Esophagus (tissue), 2 donors: ENCODE data around the gene GPR137. TPM values are rescaled to one million over a fixed set of nuclear protein-coding genes. Genes with fewer than 3 reads are reported as not detected.

Experiments used
- H3K27ac ChIP-seq, 2 donors: one replicate each; pipeline ENCODE4 v1.5.1; 2013; ENCODE audit warnings: low read depth in 2 of 2, mild to moderate bottlenecking in 2 of 2, inconsistent platforms in 1 of 2, low read length in 1 of 2, moderate library complexity in 1 of 2
- H3K27me3 ChIP-seq, 2 donors: one replicate each; pipeline ENCODE4 v1.6.1; 2013; ENCODE audit warnings: low read length in 2 of 2, control low read depth in 1 of 2, mild to moderate bottlenecking in 1 of 2; ENCODE audit not compliant: insufficient read depth in 2 of 2, control insufficient read depth in 1 of 2
- H3K36me3 ChIP-seq, 2 donors: one replicate each; pipeline ENCODE4 v1.6.1; 2013; ENCODE audit warnings: low read length in 1 of 2; ENCODE audit not compliant: control insufficient read depth in 2 of 2, insufficient read depth in 2 of 2
- H3K4me1 ChIP-seq, 2 donors: one replicate each; pipeline ENCODE4 v1.6.1; 2013; ENCODE audit warnings: low read length in 1 of 2; ENCODE audit not compliant: control insufficient read depth in 2 of 2, insufficient read depth in 2 of 2
- H3K4me3 ChIP-seq, 2 donors: one replicate each; pipeline ENCODE4 v1.5.1; 2013; ENCODE audit warnings: low read length in 2 of 2, mild to moderate bottlenecking in 2 of 2, low read depth in 1 of 2, moderate library complexity in 1 of 2
- H3K9me3 ChIP-seq, 2 donors: one replicate each; pipeline ENCODE4 v1.6.1; 2013; ENCODE audit warnings: mild to moderate bottlenecking in 2 of 2, low read depth in 1 of 2, low read length in 1 of 2, moderate library complexity in 1 of 2; ENCODE audit not compliant: control insufficient read depth in 2 of 2, insufficient read depth in 1 of 2
- WGBS, 2 donors: extraction: QIAGEN DNeasy Blood & Tissue Kit; methylation state at CpG; one replicate each; pipeline ENCODE4 v1.1.7; 2013; 5-methylcytosine and 5-hydroxymethylcytosine counted together
- polyA plus RNA-seq, 2 donors: library from polyadenylated mRNA; stranded (reverse); fragments of 200-250 nt; gene quantifications; one replicate each; pipeline ENCODE4 v1.2.3, GENCODE V29; 2013
- donor health status: healthy with polysubstance abuse.
- donor health status: Bipolar disorder and iron deficiency.

GPR137 gene
- polyA plus RNA-seq, 2 donors: 18.6 to 22.7 TPM

GRCh38 chr11:64324692-64325469 is 39.2 kb downstream of the GPR137 start:
- WGBS, 2 donors: 61 to 69% methylated on average over 11 of the region's 11 CpGs
- peaks cover 0 to 14% of the 10 kb centered on the region in 2 donors for H3K36me3 ChIP-seq
- no peaks in the 10 kb centered on the region for H3K27me3 ChIP-seq
- no peaks in the 10 kb centered on the region for H3K9me3 ChIP-seq
- peak overlapping the region; percentile 87 to 92 for H3K27ac ChIP-seq
- H3K4me3 ChIP-seq: no peak overlapping the region
- peaks cover 0 to 18% of the 10 kb centered on the region in 2 donors for H3K4me1 ChIP-seq

- Histone ChIP-seq H3K4me3 (no peak overlapping the region), H3K4me1 (peaks cover 0 to 24% of the 10 kb centered on the region in 2 donors), H3K27ac (no peak overlapping the region), H3K9me3 (no peaks in the 10 kb centered on the region), H3K27me3 (no peaks in the 10 kb centered on the region), H3K36me3 (peaks cover 0 to 9% of the 10 kb centered on the region in 2 donors)
- WGBS, 2 donors: 83 to 89% methylated on average over 2 of the region's 2 CpGs
Measured at GRCh38 chr11:64327375-64327774, 41.7 kb downstream of the GPR137 start.

GRCh38 chr11:64327993-64328392 is 42.3 kb downstream of the GPR137 start:
- no peak overlapping the region for H3K27ac ChIP-seq
- no peak overlapping the region for H3K4me3 ChIP-seq
- peaks cover 0 to 3% of the 10 kb centered on the region in 2 donors for H3K36me3 ChIP-seq
- 72 to 88% methylated on average over 3 of the region's 3 CpGs for WGBS, 2 donors
- peaks cover 0 to 19% of the 10 kb centered on the region in 2 donors for H3K4me1 ChIP-seq
- no peaks in the 10 kb centered on the region for H3K27me3 ChIP-seq
- no peaks in the 10 kb centered on the region for H3K9me3 ChIP-seq

- H3K36me3 ChIP-seq: no peaks in the 10 kb centered on the region
- H3K4me3 ChIP-seq: no peak overlapping the region
- no peak overlapping the region for H3K27ac ChIP-seq
- H3K27me3 ChIP-seq: no peaks in the 10 kb centered on the region
- WGBS, 2 donors: 87 to 89% methylated on average over 11 of the region's 11 CpGs
- peaks cover 0 to 15% of the 10 kb centered on the region in 2 donors for H3K4me1 ChIP-seq
- no peaks in the 10 kb centered on the region for H3K9me3 ChIP-seq
Measured at GRCh38 chr11:64330888-64331287, 45.2 kb downstream of the GPR137 start.

- peak overlapping the region; percentile 78 to 87 for H3K27ac ChIP-seq
- no peaks in the 10 kb centered on the region for H3K9me3 ChIP-seq
- H3K4me3 ChIP-seq: no peak overlapping the region
- peaks cover 0 to 15% of the 10 kb centered on the region in 2 donors for H3K4me1 ChIP-seq
- H3K36me3 ChIP-seq: no peaks in the 10 kb centered on the region
- 21 to 22% methylated on average over 15 to 20 of the region's 20 CpGs for WGBS, 2 donors
- H3K27me3 ChIP-seq: no peaks in the 10 kb centered on the region
Measured at GRCh38 chr11:64331569-64332371, 46.1 kb downstream of the GPR137 start.

- no peak overlapping the region for H3K4me3 ChIP-seq
- H3K4me1 ChIP-seq: peaks cover 0 to 15% of the 10 kb centered on the region in 2 donors
- H3K9me3 ChIP-seq: no peaks in the 10 kb centered on the region
- H3K27me3 ChIP-seq: no peaks in the 10 kb centered on the region
- 86 to 88% methylated on average over 8 of the region's 8 CpGs for WGBS, 2 donors
- no peaks in the 10 kb centered on the region for H3K36me3 ChIP-seq
- no peak overlapping the region for H3K27ac ChIP-seq
Measured at GRCh38 chr11:64333556-64333955, 47.9 kb downstream of the GPR137 start.

GRCh38 chr11:64334764-64335735 is 49.4 kb downstream of the GPR137 start:
- no peaks in the 10 kb centered on the region for H3K27me3 ChIP-seq
- H3K9me3 ChIP-seq: no peaks in the 10 kb centered on the region
- no peak overlapping the region for H3K4me3 ChIP-seq
- peak overlapping the region; percentile 81 to 88 for H3K27ac ChIP-seq
- no peaks in the 10 kb centered on the region for H3K36me3 ChIP-seq
- H3K4me1 ChIP-seq: peaks cover 0 to 15% of the 10 kb centered on the region in 2 donors
- WGBS, 2 donors: 41 to 47% methylated on average over 13 of the region's 13 CpGs

GRCh38 chr11:64337538-64338249 is 52.0 kb downstream of the GPR137 start:
- H3K4me3 ChIP-seq: no peak overlapping the region
- H3K27ac ChIP-seq: no peak overlapping the region
- peaks cover 0 to 12% of the 10 kb centered on the region in 2 donors for H3K4me1 ChIP-seq
- no peaks in the 10 kb centered on the region for H3K27me3 ChIP-seq
- WGBS, 2 donors: 74 to 76% methylated on average over 8 of the region's 8 CpGs
- no peaks in the 10 kb centered on the region for H3K36me3 ChIP-seq
- no peaks in the 10 kb centered on the region for H3K9me3 ChIP-seq
